ENCODE measurements around the gene ZNF791. TPM values are rescaled to one million over a fixed set of nuclear protein-coding genes. Genes with fewer than 3 reads are reported as not detected.

The ZNF791 gene
- total RNA-seq, 1 donor from 2014 or later, result 13.6 TPM

Other genes with a start within 250 kb of the ZNF791 start
- 2.8 and 3.7 TPM in 2 replicates for gene ZNF442, start 245.2 kb upstream of the ZNF791 start, total RNA-seq
- gene ZNF799, start 209.6 kb upstream of the ZNF791 start, total RNA-seq, result 3.3 and 3.9 TPM in 2 replicates
- 1.9 and 2.3 TPM in 2 replicates for gene ZNF443, start 169.9 kb upstream of the ZNF791 start, total RNA-seq
- 3.2 and 4.4 TPM in 2 replicates for gene ZNF709, start 126.1 kb upstream of the ZNF791 start, total RNA-seq
- gene ZNF564, start 59.4 kb upstream of the ZNF791 start, total RNA-seq, result 5.8 and 6.0 TPM in 2 replicates
- gene ZNF490, start 107 bp upstream of the ZNF791 start, total RNA-seq, result 5.8 and 8.6 TPM in 2 replicates
- gene MAN2B1, start 55.8 kb downstream of the ZNF791 start, total RNA-seq, result 50.7 and 52.0 TPM in 2 replicates
- 10.2 and 10.5 TPM in 2 replicates for gene WDR83, start 55.9 kb downstream of the ZNF791 start, total RNA-seq
- 72.5 and 97.1 TPM in 2 replicates for gene DHPS, start 71.0 kb downstream of the ZNF791 start, total RNA-seq
- gene GNG14, start 77.1 kb downstream of the ZNF791 start, total RNA-seq, result not detected in 2 replicates
- gene FBXW9, start 85.7 kb downstream of the ZNF791 start, total RNA-seq, result 11.9 and 12.2 TPM in 2 replicates
- 45.6 and 51.3 TPM in 2 replicates for gene TNPO2, start 113.0 kb downstream of the ZNF791 start, total RNA-seq
- 200 and 262 TPM in 2 replicates for gene TRIR, start 123.8 kb downstream of the ZNF791 start, total RNA-seq
- 73.1 and 96.8 TPM in 2 replicates for gene GET3, start 126.6 kb downstream of the ZNF791 start, total RNA-seq
- 0.05 and 0.24 TPM in 2 replicates for gene BEST2, start 140.9 kb downstream of the ZNF791 start, total RNA-seq
- 39.6 and 49.9 TPM in 2 replicates for gene HOOK2, start 164.6 kb downstream of the ZNF791 start, total RNA-seq
- 84.4 and 96.5 TPM in 2 replicates for gene JUNB, start 180.6 kb downstream of the ZNF791 start, total RNA-seq
- 109 and 130 TPM in 2 replicates for gene PRDX2, start 190.9 kb downstream of the ZNF791 start, total RNA-seq
- gene THSD8, start 191.1 kb downstream of the ZNF791 start, total RNA-seq, result not detected in 2 replicates
- gene RNASEH2A, start 195.7 kb downstream of the ZNF791 start, total RNA-seq, result 3.5 and 4.3 TPM in 2 replicates
- gene RTBDN, start 223.7 kb downstream of the ZNF791 start, total RNA-seq, result not detected in 2 replicates
- 0.42 TPM in 1 of 2 replicates, not detected in the other for gene MAST1, start 227.6 kb downstream of the ZNF791 start, total RNA-seq

All from myocyte (in vitro differentiated cells).